Trophoblast cell (in vitro differentiated cells and primary cell): ENCODE measurements around the gene APPL2.

Experiments
- DNase-seq, 2 donors: peaks; one replicate each; pipeline ENCODE4 v3.0.0-alpha.2; 2016
- H2AFZ ChIP-seq: 2 replicates; pipeline ENCODE4 v1.6.1; 2013; ENCODE audit warnings: low read length, moderate library complexity, mild to moderate bottlenecking; ENCODE audit not compliant: insufficient read depth, poor library complexity
- H2AK5ac ChIP-seq: 2 replicates; pipeline ENCODE4 v1.6.1; 2013; ENCODE audit warnings: mild to moderate bottlenecking, low read length
- H2BK120ac ChIP-seq: 2 replicates; pipeline ENCODE4 v1.6.1; 2013; ENCODE audit warnings: low read length, mild to moderate bottlenecking, moderate library complexity; ENCODE audit not compliant: insufficient read depth, poor library complexity
- H2BK12ac ChIP-seq: 2 replicates; pipeline ENCODE4 v1.6.1; 2013; ENCODE audit warnings: mild to moderate bottlenecking, low read length, moderate library complexity
- H2BK5ac ChIP-seq: 2 replicates; pipeline ENCODE4 v1.6.1; 2013; ENCODE audit warnings: low read length, low read depth, moderate library complexity, mild to moderate bottlenecking; ENCODE audit not compliant: poor library complexity
- H3K14ac ChIP-seq: 2 replicates; pipeline ENCODE4 v1.6.1; 2013; ENCODE audit warnings: mild to moderate bottlenecking, low read length
- H3K18ac ChIP-seq: 2 replicates; pipeline ENCODE4 v1.6.1; 2013; ENCODE audit warnings: mild to moderate bottlenecking, low read length
- H3K23ac ChIP-seq: 2 replicates; pipeline ENCODE4 v1.6.1; 2013; ENCODE audit warnings: low read length
- H3K27ac ChIP-seq: 2 replicates; pipeline ENCODE4 v1.5.1; 2013; ENCODE audit warnings: low read depth, mild to moderate bottlenecking, inconsistent platforms, low read length, moderate library complexity
- H3K27me3 ChIP-seq: 2 replicates; pipeline ENCODE4 v1.6.1; 2013; ENCODE audit warnings: inconsistent platforms, mild to moderate bottlenecking, low read length, moderate library complexity; ENCODE audit not compliant: insufficient read depth
- H3K36me3 ChIP-seq, 2 experiments: 1 replicate in 1 of 2; 2 replicates in 1 of 2; pipeline ENCODE4 v1.6.1; 2013; ENCODE audit warnings: low read length in 2 of 2, mild to moderate bottlenecking in 2 of 2, moderate library complexity in 1 of 2; ENCODE audit not compliant: insufficient read depth in 2 of 2, control insufficient read depth in 1 of 2
- H3K4ac ChIP-seq: 2 replicates; pipeline ENCODE4 v1.6.1; 2013; ENCODE audit warnings: low read depth, mild to moderate bottlenecking, low read length, moderate library complexity
- H3K4me1 ChIP-seq, 2 experiments: 1 replicate in 1 of 2; 2 replicates in 1 of 2; pipeline ENCODE4 v1.6.1; 2013; ENCODE audit warnings: low read length in 2 of 2, mild to moderate bottlenecking in 2 of 2, moderate library complexity in 1 of 2; ENCODE audit not compliant: insufficient read depth in 2 of 2, control insufficient read depth in 1 of 2
- H3K4me2 ChIP-seq: 2 replicates; pipeline ENCODE4 v1.6.1; 2013; ENCODE audit warnings: inconsistent platforms, mild to moderate bottlenecking, low read length, moderate library complexity
- H3K4me3 ChIP-seq: 2 replicates; pipeline ENCODE4 v1.5.1; 2013; ENCODE audit warnings: mild to moderate bottlenecking, low read depth, low read length, inconsistent platforms
- H3K79me1 ChIP-seq: one replicate; pipeline ENCODE4 v1.6.1; 2013; ENCODE audit warnings: low read length
- H3K79me2 ChIP-seq: 2 replicates; pipeline ENCODE4 v1.6.1; 2013; ENCODE audit warnings: low read length, mild to moderate bottlenecking; ENCODE audit not compliant: control insufficient read depth, insufficient read depth, poor library complexity
- H3K9ac ChIP-seq: 2 replicates; pipeline ENCODE4 v1.6.1; 2013; ENCODE audit warnings: mild to moderate bottlenecking, low read length
- H3K9me3 ChIP-seq: 2 replicates; pipeline ENCODE4 v1.6.1; 2013; ENCODE audit warnings: low read depth, mild to moderate bottlenecking, control low read depth, inconsistent platforms, low read length; ENCODE audit not compliant: insufficient read depth
- H4K12ac ChIP-seq: 2 replicates; pipeline ENCODE4 v1.6.1; 2013; ENCODE audit warnings: low read depth, mild to moderate bottlenecking, low read length, moderate library complexity
- H4K8ac ChIP-seq: 2 replicates; pipeline ENCODE4 v1.6.1; 2013; ENCODE audit warnings: low read depth, mild to moderate bottlenecking, low read length, moderate library complexity
- H4K91ac ChIP-seq: one replicate; pipeline ENCODE4 v1.6.1; 2013; ENCODE audit warnings: low read depth, mild to moderate bottlenecking, low read length, moderate library complexity
- WGBS: extraction: QIAGEN DNeasy Blood & Tissue Kit; methylation state at CpG from one replicate; pipeline ENCODE4 v1.1.7; 2013; ENCODE audit warnings: missing lambda C conversion rate; ENCODE audit not compliant: insufficient read length, insufficient coverage; ENCODE audit errors: extremely low coverage; 5-methylcytosine and 5-hydroxymethylcytosine counted together

Gene APPL2

GRCh38 chr12:105156260-105156659 is 79.7 kb downstream of the APPL2 start:
- Histone ChIP-seq H2BK120ac (no peak overlapping the region), H3K79me1 (no peaks in the 10 kb centered on the region), H3K4me1 (no peaks in the 10 kb centered on the region), H3K9ac (no peak overlapping the region), H4K8ac (no peak overlapping the region), H2AFZ (no peak overlapping the region), H3K14ac (no peak overlapping the region), H3K27ac (no peak overlapping the region), H3K4ac (no peak overlapping the region), H2BK5ac (no peak overlapping the region), H4K12ac (no peak overlapping the region), H2AK5ac (no peak overlapping the region), H3K27me3 (no peaks in the 10 kb centered on the region), H3K23ac (no peak overlapping the region), H3K4me3 (no peak overlapping the region), H3K9me3 (no peaks in the 10 kb centered on the region), H4K91ac (no peak overlapping the region), H3K4me2 (no peak overlapping the region), H3K79me2 (no peaks in the 10 kb centered on the region), H2BK12ac (no peak overlapping the region), H3K36me3 (peaks cover 8 to 9% of the 10 kb centered on the region in 2 experiments), H3K18ac (no peak overlapping the region)
- WGBS = no CpG with 5 or more reads among the region's 2 CpGs
- DNase-seq = no peak

- H2BK5ac ChIP-seq = no peak overlapping the region
- peaks cover 3 to 6% of the 10 kb centered on the region in 2 experiments for H3K36me3 ChIP-seq
- H2BK120ac ChIP-seq = no peak overlapping the region
- H4K12ac ChIP-seq = no peak overlapping the region
- no peaks in the 10 kb centered on the region for H3K9me3 ChIP-seq
- no peaks in the 10 kb centered on the region for H3K79me1 ChIP-seq
- no peaks in the 10 kb centered on the region for H3K79me2 ChIP-seq
- H3K4me3 ChIP-seq = no peak overlapping the region
- H3K9ac ChIP-seq = no peak overlapping the region
- no peak overlapping the region for H3K4me2 ChIP-seq
- H3K4me1 ChIP-seq = no peaks in the 10 kb centered on the region
- H2BK12ac ChIP-seq = no peak overlapping the region
- WGBS = no CpG with 5 or more reads among the region's 3 CpGs
- H3K23ac ChIP-seq = no peak overlapping the region
- no peak overlapping the region for H3K18ac ChIP-seq
- no peak overlapping the region for H3K4ac ChIP-seq
- no peak overlapping the region for H2AFZ ChIP-seq
- no peak overlapping the region for H2AK5ac ChIP-seq
- no peak overlapping the region for H3K14ac ChIP-seq
- H3K27me3 ChIP-seq = no peaks in the 10 kb centered on the region
- DNase-seq = no peak
- no peak overlapping the region for H4K91ac ChIP-seq
- no peak overlapping the region for H4K8ac ChIP-seq
- no peak overlapping the region for H3K27ac ChIP-seq
These were observed 93.7 kb downstream of the APPL2 start for GRCh38 chr12:105142259-105142658.

- Histone ChIP-seq H4K91ac (no peak overlapping the region), H3K27ac (no peak overlapping the region)
These were observed 94.6 kb downstream of the APPL2 start for GRCh38 chr12:105141320-105141922.

GRCh38 chr12:105138248-105138647 is 97.7 kb downstream of the APPL2 start:
- Histone ChIP-seq H3K4me3 (no peak overlapping the region), H3K27ac (no peak overlapping the region), H3K27me3 (no peaks in the 10 kb centered on the region), H2AK5ac (no peak overlapping the region), H3K4me2 (no peak overlapping the region), H3K4ac (no peak overlapping the region), H3K14ac (no peak overlapping the region), H3K79me2 (no peaks in the 10 kb centered on the region), H2BK120ac (no peak overlapping the region), H4K8ac (no peak overlapping the region), H3K79me1 (no peaks in the 10 kb centered on the region), H2AFZ (no peak overlapping the region), H3K4me1 (no peaks in the 10 kb centered on the region), H3K36me3 (peaks cover 3 to 11% of the 10 kb centered on the region in 2 experiments), H2BK12ac (no peak overlapping the region), H3K23ac (no peak overlapping the region), H4K12ac (no peak overlapping the region), H3K9ac (no peak overlapping the region), H3K9me3 (no peaks in the 10 kb centered on the region), H3K18ac (no peak overlapping the region), H4K91ac (no peak overlapping the region), H2BK5ac (no peak overlapping the region)
- WGBS = no CpG with 5 or more reads among the region's 2 CpGs
- no peak for DNase-seq

More at GRCh38 chr12:105141320-105141922, 94.6 kb downstream of the APPL2 start:
- Histone ChIP-seq H3K4ac (no peak overlapping the region), H4K8ac (no peak overlapping the region), H2AFZ (no peak overlapping the region), H3K9me3 (no peaks in the 10 kb centered on the region), H3K36me3 (peaks cover 3 to 11% of the 10 kb centered on the region in 2 experiments), H3K27me3 (no peaks in the 10 kb centered on the region), H3K4me3 (no peak overlapping the region), H3K79me2 (no peaks in the 10 kb centered on the region), H4K12ac (no peak overlapping the region), H3K4me1 (no peaks in the 10 kb centered on the region), H3K79me1 (no peaks in the 10 kb centered on the region), H3K23ac (no peak overlapping the region), H3K14ac (no peak overlapping the region), H2BK5ac (no peak overlapping the region), H3K18ac (no peak overlapping the region), H2AK5ac (no peak overlapping the region), H2BK120ac (no peak overlapping the region), H2BK12ac (no peak overlapping the region), H3K4me2 (no peak overlapping the region), H3K9ac (no peak overlapping the region)
- no CpG with 5 or more reads among the region's 6 CpGs for WGBS
- DNase-seq = no peak
